Upper lobe of left lung (tissue), 6 donors: Measurements from ENCODE around the gene XYLT1. TPM values are rescaled to one million over a fixed set of nuclear protein-coding genes. Genes with fewer than 3 reads are reported as not detected.

Experiments
- ATAC-seq, 2 donors: fragments of 200-7000 bp; cut with Tn5 transposase; one replicate each; pipeline ENCODE4 v1.9.1; 2022; ENCODE audit warnings: mild to moderate bottlenecking in 2 of 2, moderate library complexity in 2 of 2; ENCODE audit not compliant: low FRiP score in 2 of 2
- DNase-seq, 2 donors: peaks; one replicate each; pipeline ENCODE4 v3.0.0-alpha.2; 2019 to 2020
- H3K27ac ChIP-seq, 4 donors: fragments of 200-600 bp; sonication (generic); one replicate each; pipeline ENCODE4 v1.5.1; 2016 to 2019
- H3K27me3 ChIP-seq, 4 donors: fragments of 200-600 bp; sonication (generic); one replicate each; pipeline ENCODE4 v1.5.1; 2017 to 2019
- H3K36me3 ChIP-seq, 4 donors: fragments of 200-600 bp; sonication (generic); one replicate each; pipeline ENCODE4 v1.5.1; 2016 to 2019
- H3K4me1 ChIP-seq, 4 donors: fragments of 200-600 bp; sonication (generic); one replicate each; pipeline ENCODE4 v1.5.1; 2018 to 2019
- H3K4me3 ChIP-seq, 4 donors: fragments of 200-600 bp; sonication (generic); one replicate each; pipeline ENCODE4 v1.5.1; 2017 to 2019; ENCODE audit warnings: mild to moderate bottlenecking in 2 of 4, moderate library complexity in 1 of 4
- H3K9me3 ChIP-seq, 4 donors: fragments of 200-600 bp; sonication (generic); one replicate each; pipeline ENCODE4 v1.5.1; 2018 to 2019
- CTCF ChIP-seq, 6 experiments: fragments of 450-650 bp in 4 of 6; fragments of 200-600 bp in 2 of 6; sonication (generic) in 2 of 6; IDR thresholded peaks; one replicate each; pipeline ENCODE4 v1.5.1; 2016 to 2019; ENCODE audit warnings: antibody characterized with exemption in 6 of 6
- EP300 ChIP-seq, 4 donors: sonication (generic); formaldehyde crosslinking; IDR thresholded peaks; one replicate each; pipeline ENCODE4 v1.5.1; 2017; ENCODE audit warnings: antibody characterized with exemption in 4 of 4, control low read depth in 2 of 4
- POLR2A ChIP-seq, 4 donors: fragments of 450-650 bp; IDR thresholded peaks; one replicate each; pipeline ENCODE4 v1.5.1; 2016 to 2017; ENCODE audit warnings: antibody characterized with exemption in 4 of 4, mild to moderate bottlenecking in 2 of 4
- POLR2AphosphoS5 ChIP-seq, 2 donors: sonication (generic); formaldehyde crosslinking; IDR thresholded peaks; one replicate each; pipeline ENCODE4 v1.5.1; 2017; ENCODE audit warnings: antibody characterized with exemption in 2 of 2
- WGBS, 2 donors: methylation state at CpG; one replicate each; pipeline ENCODE4 v1.1.5; 2017 to 2018; 5-methylcytosine and 5-hydroxymethylcytosine counted together
- total RNA-seq, 6 donors: library from RNA; depleted of rRNA in 4 of 6; stranded (reverse); fragments of >200 nt in 4 of 6; gene quantifications; one replicate each; pipeline versions ENCODE4 v1.1.0 to v1.2.1, GENCODE V29; 2016 to 2021
- donor health status: DM: no; HTN: no; CAD: no; lungs with moderate emphysema.
- donor health status: DM: no; HTN: yes; CAD: no; lungs with severe emphysema.

Gene XYLT1
- total RNA-seq, 6 donors from 2014 or later = 3.0 to 26.2 (median 6.8) TPM

GRCh38 chr16:17068524-17068923, 402.2 kb downstream of the XYLT1 start:
- no peak overlapping the region for H3K27ac ChIP-seq
- DNase-seq (no peak), ATAC-seq (no peak)
- 95 to 96% methylated on average over 3 of the region's 3 CpGs for WGBS, 2 donors
- TF ChIP-seq EP300 (IDR thresholded peaks at IDR 0.05) (no peak), POLR2A (IDR thresholded peaks at IDR 0.05) (no peak), POLR2AphosphoS5 (IDR thresholded peaks at IDR 0.05) (no peak), CTCF (IDR thresholded peaks at IDR 0.05) (no peak)
- no peaks in the 10 kb centered on the region for H3K36me3 ChIP-seq
- peaks cover 0 to 9% (median 0%) of the 10 kb centered on the region in 4 donors for H3K4me1 ChIP-seq
- H3K9me3 ChIP-seq = no peaks in the 10 kb centered on the region
- H3K27me3 ChIP-seq = no peaks in the 10 kb centered on the region
- no peak overlapping the region for H3K4me3 ChIP-seq

GRCh38 chr16:17067882-17068281, 402.9 kb downstream of the XYLT1 start:
- Histone ChIP-seq H3K36me3 (no peaks in the 10 kb centered on the region), H3K9me3 (no peaks in the 10 kb centered on the region)
- 86 to 90% methylated on average over 4 of the region's 4 CpGs for WGBS, 2 donors

GRCh38 chr16:17063201-17064139, 407.3 kb downstream of the XYLT1 start:
- H3K4me3 ChIP-seq = no peak overlapping the region
- no peak for DNase-seq
- no peaks in the 10 kb centered on the region for H3K4me1 ChIP-seq
- H3K27ac ChIP-seq = no peak overlapping the region
- TF ChIP-seq CTCF (IDR thresholded peaks at IDR 0.05) (no peak), POLR2A (IDR thresholded peaks at IDR 0.05) (no peak), POLR2AphosphoS5 (IDR thresholded peaks at IDR 0.05) (no peak), EP300 (IDR thresholded peaks at IDR 0.05) (no peak)
- H3K27me3 ChIP-seq = no peaks in the 10 kb centered on the region
- ATAC-seq = no peak
- no peaks in the 10 kb centered on the region for H3K36me3 ChIP-seq
- WGBS, 2 donors = 71 to 81% methylated on average over 11 of the region's 11 CpGs
- H3K9me3 ChIP-seq = no peaks in the 10 kb centered on the region

More at GRCh38 chr16:17067882-17068281, 402.9 kb downstream of the XYLT1 start:
- H3K4me1 ChIP-seq = peaks cover 0 to 9% (median 0%) of the 10 kb centered on the region in 4 donors
- no peak overlapping the region for H3K4me3 ChIP-seq
- ATAC-seq (no peak), DNase-seq (no peak)
- TF ChIP-seq POLR2AphosphoS5 (IDR thresholded peaks at IDR 0.05) (no peak), EP300 (IDR thresholded peaks at IDR 0.05) (no peak), POLR2A (IDR thresholded peaks at IDR 0.05) (no peak), CTCF (IDR thresholded peaks at IDR 0.05) (no peak)
- no peak overlapping the region for H3K27ac ChIP-seq
- no peaks in the 10 kb centered on the region for H3K27me3 ChIP-seq

- Histone ChIP-seq H3K27me3 (no peaks in the 10 kb centered on the region), H3K27ac (no peak overlapping the region), H3K9me3 (no peaks in the 10 kb centered on the region), H3K4me3 (no peak overlapping the region), H3K4me1 (no peaks in the 10 kb centered on the region), H3K36me3 (no peaks in the 10 kb centered on the region)
- ATAC-seq (no peak), DNase-seq (no peak)
- no peak for TF ChIP-seq EP300 (IDR thresholded peaks at IDR 0.05)
- TF ChIP-seq POLR2AphosphoS5 (IDR thresholded peaks at IDR 0.05) = no peak
- TF ChIP-seq CTCF (IDR thresholded peaks at IDR 0.05) = no peak
- TF ChIP-seq POLR2A (IDR thresholded peaks at IDR 0.05) = no peak
- 74 to 82% methylated on average over 6 of the region's 6 CpGs for WGBS, 2 donors
Observed at GRCh38 chr16:17062676-17063075, 408.1 kb downstream of the XYLT1 start.
